Upper lobe of left lung (tissue), 4 donors: ENCODE data around the gene ANXA2.

Experiments
- CTCF ChIP-seq, 6 experiments: fragments of 450-650 bp in 4 of 6; fragments of 200-600 bp in 2 of 6; sonication (generic) in 2 of 6; IDR thresholded peaks; one replicate each; pipeline ENCODE4 v1.5.1; 2016 to 2019; ENCODE audit warnings: antibody characterized with exemption in 6 of 6
- EP300 ChIP-seq, 4 donors: sonication (generic); formaldehyde crosslinking; IDR thresholded peaks; one replicate each; pipeline ENCODE4 v1.5.1; 2017; ENCODE audit warnings: antibody characterized with exemption in 4 of 4, control low read depth in 2 of 4
- POLR2A ChIP-seq, 4 donors: fragments of 450-650 bp; IDR thresholded peaks; one replicate each; pipeline ENCODE4 v1.5.1; 2016 to 2017; ENCODE audit warnings: antibody characterized with exemption in 4 of 4, mild to moderate bottlenecking in 2 of 4
- POLR2AphosphoS5 ChIP-seq, 2 donors: sonication (generic); formaldehyde crosslinking; IDR thresholded peaks; one replicate each; pipeline ENCODE4 v1.5.1; 2017; ENCODE audit warnings: antibody characterized with exemption in 2 of 2

- TF ChIP-seq CTCF (IDR thresholded peaks at IDR 0.05) (no peak), EP300 (IDR thresholded peaks at IDR 0.05) (no peak), POLR2A (IDR thresholded peaks at IDR 0.05) (no peak), POLR2AphosphoS5 (IDR thresholded peaks at IDR 0.05) (no peak)
These were observed 14.1 kb upstream of the ANXA2 start for GRCh38 chr15:60411774-60412425.
